ENCODE results near the gene HYPK.
"Not testable (repeated sequence)": the region's sequence is repeated elsewhere in the genome, so short reads cannot be mapped to it uniquely, and the experiment has no call there.

HYPK gene

DNA sequence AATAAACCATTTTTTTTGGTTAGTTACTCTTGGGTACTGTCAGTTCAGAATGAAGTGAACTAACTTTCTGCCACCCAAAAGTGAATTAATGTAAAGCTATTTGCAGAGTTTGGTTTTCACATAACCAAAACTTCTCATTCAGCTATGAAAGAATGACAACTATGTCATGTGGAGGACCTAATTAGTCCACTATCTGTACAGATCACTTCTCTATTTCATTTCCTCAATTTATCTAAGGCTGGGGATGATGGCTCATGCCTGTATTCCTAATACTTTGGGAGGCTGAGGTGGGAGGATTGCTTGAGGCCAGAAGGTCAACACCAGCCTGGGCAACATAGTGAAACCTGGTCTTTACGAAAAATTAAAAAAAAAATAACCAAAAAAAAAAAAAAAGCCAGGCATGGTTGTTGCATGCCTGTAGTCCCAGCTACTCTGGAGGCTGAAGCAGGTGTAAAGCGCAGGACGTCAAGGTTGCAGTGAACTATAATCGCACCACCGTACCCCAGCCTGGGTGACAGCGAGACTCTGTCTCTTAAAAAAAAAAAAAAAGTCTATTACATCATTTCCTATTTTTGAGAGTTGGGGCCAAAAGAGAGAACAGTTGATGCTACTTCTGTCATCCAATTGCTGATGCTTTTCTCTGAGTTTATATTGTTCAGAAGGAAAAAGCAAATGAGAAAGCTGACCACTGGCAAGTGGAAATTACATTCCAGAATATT is 8.7 kb downstream of the HYPK start:
- peak; percentile 52 for DNase-seq (ENCODE audit: low spot score)
- TF ChIP-seq CTCF (IDR thresholded peaks at IDR 0.05; ENCODE audit: extremely low read depth, insufficient read depth, missing control alignments), result no peak
- in situ Hi-C loops (cut with MboI; ENCODE audit: low pct_unique_long_range_greater_than_20kb, low sequenced_read_pairs, unreplicated experiment), result no loop called here

GRCh38 chr15:43815064-43815463 is 14.7 kb downstream of the HYPK start:
- in situ Hi-C loops (cut with MboI; ENCODE audit: low pct_unique_long_range_greater_than_20kb, low sequenced_read_pairs, unreplicated experiment), result not testable (repeated sequence)

GRCh38 chr15:43821505-43821904 is 21.1 kb downstream of the HYPK start:
- in situ Hi-C loops (cut with MboI; ENCODE audit: low pct_unique_long_range_greater_than_20kb, low sequenced_read_pairs, unreplicated experiment), result no loop called here
- no peak for TF ChIP-seq CTCF (IDR thresholded peaks at IDR 0.05; ENCODE audit: extremely low read depth, insufficient read depth, missing control alignments)
- DNase-seq (ENCODE audit: low spot score), result no peak

More at GRCh38 chr15:43815064-43815463, 14.7 kb downstream of the HYPK start:
- DNase-seq (ENCODE audit: low spot score), result not testable (repeated sequence)

- TF ChIP-seq CTCF (IDR thresholded peaks at IDR 0.05; ENCODE audit: extremely low read depth, insufficient read depth, missing control alignments), result no peak
- in situ Hi-C loops (cut with MboI; ENCODE audit: low pct_unique_long_range_greater_than_20kb, low sequenced_read_pairs, unreplicated experiment), result no loop called here
These were observed 24.2 kb downstream of the HYPK start, which contains the start of gene MFAP1 for GRCh38 chr15:43824302-43825246. TSS of gene MFAP1 (minus strand) at chr15:43824690. CDS start at chr15:43824569, 121 bp downstream.

DNA sequence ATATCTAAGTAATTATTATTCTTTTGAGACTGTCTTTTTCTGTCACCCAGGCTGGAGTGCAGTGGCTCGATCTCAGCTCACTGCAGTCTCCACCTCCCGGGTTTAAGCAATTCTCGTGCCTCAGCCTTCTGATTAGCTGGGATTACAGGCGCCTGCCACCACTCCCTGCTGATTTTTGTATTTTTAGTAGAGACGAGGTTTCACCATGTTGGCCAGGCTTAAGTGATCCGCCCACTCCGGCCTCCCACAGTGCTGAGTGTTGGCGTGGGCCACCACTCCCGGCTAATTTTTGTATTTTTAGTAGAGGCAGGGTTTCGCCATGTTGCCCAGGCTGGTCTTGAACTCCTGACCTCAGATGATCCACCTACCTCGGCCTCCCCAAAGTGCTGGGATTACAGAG is 24.9 kb downstream of the HYPK start:
- in situ Hi-C loops (cut with MboI; ENCODE audit: low pct_unique_long_range_greater_than_20kb, low sequenced_read_pairs, unreplicated experiment); DNase-seq (ENCODE audit: low spot score): not testable (repeated sequence)

More at GRCh38 chr15:43824302-43825246, 24.2 kb downstream of the HYPK start, which contains the start of gene MFAP1:
- peak; percentile 92 for DNase-seq (ENCODE audit: low spot score)

- TF ChIP-seq CTCF (IDR thresholded peaks at IDR 0.05; ENCODE audit: extremely low read depth, insufficient read depth, missing control alignments), result no peak
- in situ Hi-C loops (cut with MboI; ENCODE audit: low pct_unique_long_range_greater_than_20kb, low sequenced_read_pairs, unreplicated experiment), result no loop called here
- DNase-seq (ENCODE audit: low spot score), result no peak
These were observed 25.7 kb downstream of the HYPK start for GRCh38 chr15:43826029-43826507.

DNA sequence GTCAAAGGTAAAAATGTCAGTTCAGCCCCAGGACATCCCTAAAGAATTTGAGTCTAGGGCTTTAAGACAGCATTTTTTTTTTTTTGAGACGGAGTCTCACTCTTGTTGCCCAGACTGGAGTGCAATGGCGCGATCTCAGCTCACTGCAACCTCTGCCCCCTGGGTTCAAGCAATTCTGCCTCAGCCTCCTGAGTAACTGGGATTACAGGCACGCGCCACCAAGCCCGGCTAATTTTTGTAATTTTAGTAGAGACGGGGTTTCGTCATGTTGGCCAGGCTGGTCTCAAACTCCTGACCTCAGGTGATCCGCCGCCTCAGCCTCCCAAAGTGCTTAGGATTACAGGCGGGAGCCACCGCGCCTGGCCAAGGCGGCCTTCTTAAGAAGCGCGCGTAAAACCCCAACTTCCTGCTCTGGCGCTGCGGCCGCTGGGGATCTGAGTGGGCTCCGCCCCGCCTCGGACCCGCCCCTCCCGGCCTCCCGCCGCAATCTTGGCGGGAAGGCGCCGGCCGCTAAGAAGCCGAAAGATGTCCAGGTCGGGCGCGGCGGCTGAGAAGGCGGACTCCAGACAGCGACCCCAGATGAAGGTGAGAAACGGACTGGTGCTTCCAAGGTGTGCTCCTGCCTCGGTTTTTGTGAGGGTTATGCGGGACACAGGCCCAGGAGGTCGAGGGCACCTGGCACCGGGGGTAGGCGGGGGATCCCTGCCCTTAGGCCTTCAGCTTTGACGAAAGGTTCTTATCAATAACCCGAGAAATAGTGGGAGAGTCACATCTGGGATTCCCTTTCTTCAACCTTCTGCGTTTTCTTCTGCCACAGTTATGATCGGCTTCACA is 26.3 kb downstream of the HYPK start, which contains the start of gene WDR76:
Gene WDR76, plus strand, starts transcription at position 495 of the 834 bp plus-strand sequence. Its CDS starts 31 bp downstream, at position 526.
- in situ Hi-C loops (cut with MboI; ENCODE audit: low pct_unique_long_range_greater_than_20kb, low sequenced_read_pairs, unreplicated experiment), result no loop called here
- TF ChIP-seq CTCF (IDR thresholded peaks at IDR 0.05; ENCODE audit: extremely low read depth, insufficient read depth, missing control alignments), result no peak
- DNase-seq (ENCODE audit: low spot score), result peak; percentile 82
